Measurements from ENCODE around the gene PDYN. TPM values are rescaled to one million over a fixed set of nuclear protein-coding genes. Genes with fewer than 3 reads are reported as not detected.

Gene PDYN
- total RNA-seq, 2 experiments from 2014 or later, result not detected

DNA sequence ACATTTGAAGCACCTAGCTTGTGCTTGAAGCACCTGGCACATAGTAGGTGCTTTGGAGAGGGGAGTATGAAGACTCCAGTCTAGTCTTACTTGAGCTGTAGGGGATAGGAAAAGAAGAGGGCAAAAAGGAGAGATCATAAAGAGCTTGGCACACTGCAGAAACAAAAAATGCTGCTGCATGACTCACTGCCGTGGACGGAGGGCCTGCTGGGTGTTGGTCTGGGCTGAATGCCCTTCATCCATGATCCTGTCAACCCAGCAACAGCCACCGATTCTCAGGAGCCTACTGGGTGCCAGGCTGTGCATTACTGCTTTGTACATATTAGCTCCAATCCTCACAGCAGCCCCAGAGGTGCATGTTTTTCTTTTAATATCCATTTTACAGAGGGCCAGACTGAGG, 6.0 kb downstream of the PDYN start:
- no peaks in the 10 kb centered on the region for H3K36me3 Mint-ChIP-seq (ENCODE audit: low read depth)
- no peak overlapping the region for H3K27ac Mint-ChIP-seq
- ChIA-PET CTCF (no interaction called here), POLR2A (no interaction called here)
- no peaks in the 10 kb centered on the region for H3K9me3 Mint-ChIP-seq (ENCODE audit: insufficient read depth)
- DNase-seq (no peak), ATAC-seq (no peak)
- peaks cover 18% of the 10 kb centered on the region for H3K27me3 Mint-ChIP-seq (ENCODE audit: low read depth)
- H3K4me3 Mint-ChIP-seq, result no peak overlapping the region
- no peaks in the 10 kb centered on the region for H3K4me1 Mint-ChIP-seq (ENCODE audit: low read depth)

GRCh38 chr20:1983301-1983700, 10.6 kb downstream of the PDYN start:
- Mint-ChIP-seq H3K4me1 (ENCODE audit: low read depth) (no peaks in the 10 kb centered on the region), H3K9me3 (ENCODE audit: insufficient read depth) (no peaks in the 10 kb centered on the region), H3K27me3 (ENCODE audit: low read depth) (peaks cover 5% of the 10 kb centered on the region), H3K27ac (no peak overlapping the region), H3K4me3 (no peak overlapping the region), H3K36me3 (ENCODE audit: low read depth) (no peaks in the 10 kb centered on the region)
- ChIA-PET CTCF (no interaction called here), POLR2A (no interaction called here)
- DNase-seq (no peak), ATAC-seq (no peak)

DNA sequence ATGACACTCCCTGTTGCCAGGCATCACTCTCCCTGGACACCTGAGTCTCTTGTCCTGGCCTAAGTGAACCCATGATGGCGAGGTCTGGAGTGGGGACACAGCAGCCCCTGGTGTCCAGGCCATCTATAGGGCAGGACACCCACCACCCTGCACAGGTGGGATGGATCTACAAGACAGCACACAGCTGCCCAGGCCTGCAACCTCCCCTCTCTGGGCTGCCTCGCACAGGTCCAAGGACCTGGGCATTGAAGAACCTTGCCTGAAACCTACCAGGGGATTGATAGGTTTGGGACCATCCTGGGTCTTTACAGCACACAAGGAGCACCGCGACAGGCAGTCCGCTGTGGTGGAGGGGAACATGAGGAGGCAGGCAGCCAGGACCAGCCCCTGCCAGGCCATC, 11.2 kb downstream of the PDYN start:
- H3K36me3 Mint-ChIP-seq (ENCODE audit: low read depth), result no peaks in the 10 kb centered on the region
- ChIA-PET CTCF (no interaction called here), POLR2A (no interaction called here)
- peaks cover 11% of the 10 kb centered on the region for H3K27me3 Mint-ChIP-seq (ENCODE audit: low read depth)
- no peak overlapping the region for H3K4me3 Mint-ChIP-seq
- ATAC-seq (no peak), DNase-seq (no peak)
- no peaks in the 10 kb centered on the region for H3K9me3 Mint-ChIP-seq (ENCODE audit: insufficient read depth)
- H3K27ac Mint-ChIP-seq, result no peak overlapping the region
- no peaks in the 10 kb centered on the region for H3K4me1 Mint-ChIP-seq (ENCODE audit: low read depth)

DNA sequence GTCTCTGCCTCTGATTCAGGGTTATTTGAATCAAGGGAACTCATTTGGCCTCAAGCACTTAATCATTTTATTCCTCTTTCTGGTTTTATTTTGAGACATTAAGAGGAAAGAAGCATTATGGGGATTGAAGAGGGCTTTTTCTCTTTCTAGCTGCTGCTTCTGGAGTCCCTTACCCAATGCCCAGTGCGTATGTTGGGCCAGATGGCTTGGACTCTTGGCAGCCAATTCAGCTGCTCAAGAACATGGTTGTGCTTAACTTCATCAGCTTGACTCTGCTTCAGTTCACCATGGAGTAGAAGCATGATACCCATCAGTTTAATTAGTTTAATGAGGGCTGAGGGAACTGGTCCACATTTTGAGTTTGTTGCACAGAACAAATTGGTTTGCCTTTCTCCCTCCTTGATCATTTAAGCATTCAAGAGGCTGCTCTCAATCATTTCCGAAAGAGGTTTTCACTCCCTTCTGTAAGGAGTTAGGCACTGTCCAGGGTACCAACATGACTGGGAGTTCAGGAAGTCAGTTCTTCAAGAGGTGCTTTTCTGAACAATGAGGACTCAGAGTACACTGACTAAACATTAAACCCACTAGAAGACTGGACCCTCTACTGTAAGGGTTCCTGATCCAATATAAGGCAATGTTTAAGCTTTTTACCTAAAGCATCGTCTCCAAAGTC, 14.6 kb downstream of the PDYN start:
- H3K4me3 Mint-ChIP-seq, result no peak overlapping the region
- no peaks in the 10 kb centered on the region for H3K4me1 Mint-ChIP-seq (ENCODE audit: low read depth)
- ATAC-seq (no peak), DNase-seq (no peak)
- peaks cover 16% of the 10 kb centered on the region for H3K27me3 Mint-ChIP-seq (ENCODE audit: low read depth)
- POLR2A ChIA-PET, result no interaction called here
- H3K36me3 Mint-ChIP-seq (ENCODE audit: low read depth), result no peaks in the 10 kb centered on the region
- CTCF ChIA-PET, result no interaction called here
- no peak overlapping the region for H3K27ac Mint-ChIP-seq
- no peaks in the 10 kb centered on the region for H3K9me3 Mint-ChIP-seq (ENCODE audit: insufficient read depth)

DNA sequence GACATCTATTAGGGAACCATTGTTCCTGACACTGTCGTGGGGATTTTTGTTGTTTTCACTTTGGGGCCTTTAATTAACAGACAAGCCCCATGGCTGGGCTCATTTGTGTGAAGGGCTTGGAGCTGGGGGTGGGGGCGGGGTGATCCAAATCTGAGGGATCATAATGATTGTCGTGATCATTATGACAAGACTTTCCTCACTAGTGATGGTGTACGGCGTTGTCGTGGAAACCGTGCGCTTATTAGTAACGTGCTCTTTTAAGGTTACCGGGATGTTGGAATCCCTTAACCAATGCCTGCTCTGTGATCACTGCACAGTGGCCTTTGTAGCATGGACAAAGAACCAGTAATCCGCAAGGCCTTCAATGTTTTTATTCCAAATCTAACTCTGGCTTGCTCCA, 18.6 kb downstream of the PDYN start:
- ChIA-PET CTCF (no interaction called here), POLR2A (no interaction called here)
- Mint-ChIP-seq H3K4me1 (ENCODE audit: low read depth) (no peaks in the 10 kb centered on the region), H3K4me3 (no peak overlapping the region), H3K27me3 (ENCODE audit: low read depth) (peaks cover 24% of the 10 kb centered on the region), H3K27ac (no peak overlapping the region), H3K36me3 (ENCODE audit: low read depth) (no peaks in the 10 kb centered on the region), H3K9me3 (ENCODE audit: insufficient read depth) (no peaks in the 10 kb centered on the region)
- ATAC-seq, result no peak
- no peak for DNase-seq

DNA sequence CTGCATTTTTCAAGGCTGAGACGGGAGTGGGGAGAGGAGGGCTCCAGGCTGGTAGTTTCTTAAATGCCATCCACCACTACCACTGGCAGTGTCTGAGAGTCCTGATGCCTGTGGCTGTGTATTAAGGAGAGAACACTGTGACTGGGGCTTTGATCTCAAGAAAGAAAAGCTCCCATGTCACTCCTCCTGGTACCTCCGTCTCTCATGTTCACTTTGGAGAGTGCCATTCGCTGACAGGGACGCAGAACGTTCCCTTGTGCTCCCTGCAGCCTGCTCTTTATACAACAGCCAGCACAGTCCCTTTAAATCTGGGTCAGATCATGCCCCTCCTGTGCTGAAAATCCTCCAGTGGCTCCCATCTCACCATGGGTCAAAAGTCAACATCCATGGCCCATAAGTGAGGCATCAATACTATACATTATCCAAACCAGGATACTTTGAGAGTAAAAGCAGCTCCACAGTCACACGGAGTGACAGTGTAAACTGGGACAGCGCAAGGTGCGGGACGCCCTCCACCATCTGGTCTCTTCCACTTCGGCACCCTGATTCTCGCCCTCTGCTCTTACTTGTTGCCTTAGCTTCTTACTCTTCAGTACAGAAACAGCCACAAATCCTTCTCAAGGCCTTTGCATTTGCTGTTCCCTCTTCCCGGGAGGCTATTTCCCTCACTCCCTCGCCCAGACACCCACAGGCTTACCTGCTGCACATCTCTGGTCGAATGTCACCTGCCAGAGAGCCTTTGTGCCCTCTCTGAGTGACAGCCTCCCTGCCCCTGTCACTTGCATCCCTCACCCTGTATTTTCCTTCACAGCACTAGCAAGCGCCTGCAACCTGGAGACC, 20.0 kb downstream of the PDYN start:
- Mint-ChIP-seq H3K27me3 (ENCODE audit: low read depth) (peaks cover 24% of the 10 kb centered on the region), H3K4me1 (ENCODE audit: low read depth) (no peaks in the 10 kb centered on the region), H3K9me3 (ENCODE audit: insufficient read depth) (no peaks in the 10 kb centered on the region), H3K27ac (no peak overlapping the region), H3K36me3 (ENCODE audit: low read depth) (no peaks in the 10 kb centered on the region), H3K4me3 (no peak overlapping the region)
- POLR2A ChIA-PET, result no interaction called here
- CTCF ChIA-PET, result no interaction called here
- DNase-seq (no peak), ATAC-seq (no peak)

GRCh38 chr20:1971893-1972586, 21.8 kb downstream of the PDYN start:
- peaks cover 16% of the 10 kb centered on the region for H3K27me3 Mint-ChIP-seq (ENCODE audit: low read depth)
- H3K9me3 Mint-ChIP-seq (ENCODE audit: insufficient read depth), result no peaks in the 10 kb centered on the region
- POLR2A ChIA-PET, result no interaction called here
- CTCF ChIA-PET, result interaction anchor here (0.9 to 1.2 kb wide), 2 partner anchors 35 to 200 kb away, joined by 3 to 4 read pairs; no protein-coding TSS in a partner anchor
- H3K36me3 Mint-ChIP-seq (ENCODE audit: low read depth), result no peaks in the 10 kb centered on the region
- DNase-seq (no peak), ATAC-seq (no peak)
- no peak overlapping the region for H3K27ac Mint-ChIP-seq
- no peak overlapping the region for H3K4me3 Mint-ChIP-seq
- no peaks in the 10 kb centered on the region for H3K4me1 Mint-ChIP-seq (ENCODE audit: low read depth)

DNA sequence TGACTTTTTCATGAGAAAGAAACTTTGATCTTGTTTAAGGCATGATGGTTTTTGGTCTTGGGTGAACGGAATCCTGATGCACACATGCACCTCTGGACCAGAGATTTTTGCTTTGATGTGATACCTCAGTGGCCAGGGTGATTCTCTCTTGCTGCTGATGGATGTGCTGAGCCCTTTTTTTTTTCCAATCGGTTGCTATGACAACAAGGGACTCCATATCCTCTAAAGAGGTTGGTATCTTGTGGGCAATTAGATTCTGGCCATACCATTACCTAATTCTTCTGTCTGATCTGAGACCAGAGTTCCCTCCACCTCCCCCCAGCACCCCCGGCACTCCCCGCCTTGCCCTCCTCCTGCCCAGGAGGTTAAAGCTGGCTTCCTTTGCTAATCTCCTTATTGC, 24.9 kb downstream of the PDYN start:
- Mint-ChIP-seq H3K4me3 (no peak overlapping the region), H3K36me3 (ENCODE audit: low read depth) (no peaks in the 10 kb centered on the region), H3K9me3 (ENCODE audit: insufficient read depth) (no peaks in the 10 kb centered on the region), H3K27ac (no peak overlapping the region), H3K27me3 (ENCODE audit: low read depth) (peaks cover 19% of the 10 kb centered on the region), H3K4me1 (ENCODE audit: low read depth) (peaks cover 12% of the 10 kb centered on the region)
- DNase-seq, result no peak
- no peak for ATAC-seq
- POLR2A ChIA-PET, result no interaction called here
- CTCF ChIA-PET, result interaction anchor here (0.6 kb wide), 1 partner anchor 124 kb away, joined by 3 read pairs; no protein-coding TSS in a partner anchor

DNA sequence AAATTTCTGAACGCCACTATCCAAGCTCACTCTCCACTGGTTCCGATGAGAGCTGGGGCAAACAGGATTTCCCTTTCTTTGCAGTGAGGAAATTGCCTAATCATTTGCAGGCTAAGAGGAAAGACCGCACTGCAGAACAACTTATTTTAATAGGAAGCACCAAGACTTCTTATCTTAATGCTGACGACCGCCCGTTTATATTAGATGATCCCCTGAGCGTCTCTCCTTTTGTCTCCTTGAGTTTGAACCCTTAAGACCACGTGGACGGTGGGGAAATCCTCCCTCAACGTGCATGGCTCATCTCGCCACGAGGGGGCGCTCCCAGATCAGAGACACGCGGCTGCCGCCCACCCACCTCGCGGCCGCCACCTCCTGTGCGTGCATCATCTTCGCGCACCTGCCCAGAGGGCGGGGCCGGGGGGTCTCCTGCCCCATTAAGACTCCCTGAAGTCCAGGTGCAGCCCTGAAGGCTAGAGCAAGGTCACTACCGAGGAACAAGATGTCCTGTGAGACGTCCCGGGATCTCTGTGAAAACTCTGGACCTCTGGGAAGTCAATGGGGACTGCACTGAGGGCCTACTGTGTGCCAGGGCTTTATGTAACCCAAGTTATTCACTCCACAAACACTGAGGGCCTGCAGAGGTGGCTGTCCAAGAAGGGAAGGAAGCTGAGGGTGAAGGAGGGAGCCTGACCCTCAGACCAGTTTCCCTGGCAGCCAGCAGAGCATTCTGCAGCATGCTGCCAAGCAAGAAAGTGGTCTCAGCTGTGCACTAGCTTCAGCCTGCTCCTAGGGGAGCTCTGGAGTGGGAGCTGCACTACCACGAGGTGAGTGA, 28.1 kb downstream of the PDYN start:
- Mint-ChIP-seq H3K4me3 (peak overlapping the region; percentile 32), H3K36me3 (ENCODE audit: low read depth) (no peaks in the 10 kb centered on the region), H3K27me3 (ENCODE audit: low read depth) (peaks cover 30% of the 10 kb centered on the region), H3K27ac (no peak overlapping the region), H3K4me1 (ENCODE audit: low read depth) (peaks cover 12% of the 10 kb centered on the region), H3K9me3 (ENCODE audit: insufficient read depth) (no peaks in the 10 kb centered on the region)
- ChIA-PET POLR2A (interaction anchor here (0.6 to 0.8 kb wide), 2 partner anchors 53 to 137 kb away, joined by 3 read pairs; no protein-coding TSS in a partner anchor), CTCF (interaction anchor here (0.6 to 3.0 kb wide), 20 partner anchors 9 to 486 kb away, joined by 3 to 40 read pairs (median 3); partner anchors contain the start of gene STK35)
- DNase-seq (peak; percentile 83), ATAC-seq (peak; percentile 90)

- no peak for DNase-seq
- ATAC-seq, result peak; percentile 22
- Mint-ChIP-seq H3K9me3 (ENCODE audit: insufficient read depth) (no peaks in the 10 kb centered on the region), H3K4me3 (no peak overlapping the region), H3K27ac (no peak overlapping the region), H3K36me3 (ENCODE audit: low read depth) (no peaks in the 10 kb centered on the region), H3K4me1 (ENCODE audit: low read depth) (peaks cover 12% of the 10 kb centered on the region), H3K27me3 (ENCODE audit: low read depth) (peaks cover 34% of the 10 kb centered on the region)
- POLR2A ChIA-PET, result interaction anchor here (0.6 kb wide), 1 partner anchor 54 kb away, joined by 3 read pairs; no protein-coding TSS in a partner anchor
- CTCF ChIA-PET, result interaction anchor here (0.6 to 3.0 kb wide), 14 partner anchors 10 to 487 kb away, joined by 3 to 40 read pairs (median 3); partner anchors contain the start of gene STK35
These were observed 29.0 kb downstream of the PDYN start for GRCh38 chr20:1964659-1965405.

- H3K4me3 Mint-ChIP-seq, result no peak overlapping the region
These were observed 29.8 kb downstream of the PDYN start for GRCh38 chr20:1964061-1964460.

More at GRCh38 chr20:1964061-1964460, 29.8 kb downstream of the PDYN start:
- H3K9me3 Mint-ChIP-seq (ENCODE audit: insufficient read depth), result no peaks in the 10 kb centered on the region
- peaks cover 12% of the 10 kb centered on the region for H3K4me1 Mint-ChIP-seq (ENCODE audit: low read depth)
- no peak overlapping the region for H3K27ac Mint-ChIP-seq
- peaks cover 36% of the 10 kb centered on the region for H3K27me3 Mint-ChIP-seq (ENCODE audit: low read depth)
- DNase-seq (no peak), ATAC-seq (no peak)
- ChIA-PET CTCF (no interaction called here), POLR2A (no interaction called here)
- no peaks in the 10 kb centered on the region for H3K36me3 Mint-ChIP-seq (ENCODE audit: low read depth)

All from activated CD8-positive, alpha-beta T cell treated with anti-CD3 and anti-CD28 coated beads, Interleukin-2, amount 10 ng/mL, durations not matched to agents 7 days and 5 days (primary cell).